Measurements from ENCODE around the gene OR4F6.
"Not testable (repeated sequence)": the region's sequence is repeated elsewhere in the genome, so short reads cannot be mapped to it uniquely, and the experiment has no call there.

The OR4F6 gene

GRCh38 chr15:101803209-101803608 is at the start of gene OR4F6:
Gene OR4F6 (plus strand): TSS chr15:101803509. CDS start chr15:101805720, 2,211 bp downstream.
- H3K4me3 ChIP-seq (ENCODE audit: low read depth, low read length), result no peak within 1 kb of the TSS
- no peak for DNase-seq (ENCODE audit: low read depth)
- TF ChIP-seq MYC (IDR thresholded peaks at IDR 0.05; ENCODE audit: low read depth, low read length) (no peak), CTCF (IDR thresholded peaks at IDR 0.05; ENCODE audit: low read depth, low read length) (no peak)
- TF ChIP-seq, protein P1, sequence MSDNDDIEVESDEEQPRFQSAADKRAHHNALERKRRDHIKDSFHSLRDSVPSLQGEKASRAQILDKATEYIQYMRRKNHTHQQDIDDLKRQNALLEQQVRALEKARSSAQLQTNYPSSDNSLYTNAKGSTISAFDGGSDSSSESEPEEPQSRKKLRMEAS (IDR thresholded peaks at IDR 0.05; ENCODE audit: low read depth, low read length), result no peak

- DNase-seq (ENCODE audit: low read depth); H3K4me3 ChIP-seq (ENCODE audit: low read depth, low read length): not testable (repeated sequence)
Observed at GRCh38 chr15:101764669-101765339, 38.5 kb upstream of the OR4F6 start.

DNA sequence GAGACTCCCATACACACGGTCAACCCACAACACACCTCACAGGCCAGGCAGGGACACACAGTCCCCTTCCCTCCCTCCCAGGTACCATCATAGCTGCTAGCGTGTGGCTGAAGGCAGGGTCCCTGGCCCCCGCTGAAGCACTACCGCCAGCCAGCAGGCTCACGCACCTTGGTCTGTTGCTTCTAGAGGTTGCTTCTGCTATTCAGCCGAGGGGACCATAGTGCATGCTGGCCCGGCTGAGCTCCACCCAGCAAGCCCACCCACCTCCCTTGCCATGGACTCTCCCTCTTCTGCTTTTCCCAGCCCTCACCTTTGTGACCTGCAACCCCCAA is 38.0 kb upstream of the OR4F6 start:
- not testable (repeated sequence) for H3K4me3 ChIP-seq (ENCODE audit: low read depth, low read length)

GRCh38 chr15:101765772-101766456 is 37.4 kb upstream of the OR4F6 start:
- H3K4me3 ChIP-seq (ENCODE audit: low read depth, low read length), result no peak overlapping the region
- TF ChIP-seq, protein P1 (IDR thresholded peaks at IDR 0.05; ENCODE audit: low read depth, low read length), result no peak
- TF ChIP-seq CTCF (IDR thresholded peaks at IDR 0.05; ENCODE audit: low read depth, low read length) (no peak), MYC (IDR thresholded peaks at IDR 0.05; ENCODE audit: low read depth, low read length) (no peak), POLR2A (IDR thresholded peaks at IDR 0.05; ENCODE audit: extremely low read depth, insufficient read length) (no peak)
- DNase-seq (ENCODE audit: low read depth), result no peak

More for the DNA sequence above, 38.0 kb upstream of the OR4F6 start:
- DNase-seq (ENCODE audit: low read depth), result not testable (repeated sequence)

- H3K4me3 ChIP-seq (ENCODE audit: low read depth, low read length); DNase-seq (ENCODE audit: low read depth): not testable (repeated sequence)
Observed at GRCh38 chr15:101767083-101767640, 36.1 kb upstream of the OR4F6 start.

DNA sequence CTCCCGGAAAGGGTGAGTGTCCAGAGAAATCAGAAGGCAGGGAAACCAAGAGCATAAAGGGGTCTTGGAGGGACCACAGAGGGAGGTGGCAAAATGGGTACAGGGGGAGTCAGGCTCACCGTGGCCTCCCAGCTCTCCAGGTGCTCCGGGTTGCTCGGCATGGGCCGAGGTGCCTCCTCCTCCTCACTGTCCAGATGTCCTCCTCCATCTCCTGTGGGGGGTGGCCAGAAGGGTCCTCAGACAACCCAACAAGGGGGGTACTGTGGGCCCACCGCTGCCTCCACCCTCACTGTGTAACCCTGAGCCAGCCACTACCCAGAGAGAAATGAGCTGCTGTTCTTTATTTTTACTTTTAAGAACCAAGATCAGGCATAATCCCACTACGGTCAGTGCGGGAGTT is 30.4 kb upstream of the OR4F6 start:
- no peak overlapping the region for H3K4me3 ChIP-seq (ENCODE audit: low read depth, low read length)
- no peak for TF ChIP-seq MYC (IDR thresholded peaks at IDR 0.05; ENCODE audit: low read depth, low read length)
- TF ChIP-seq POLR2A (IDR thresholded peaks at IDR 0.05; ENCODE audit: extremely low read depth, insufficient read length), result no peak
- TF ChIP-seq, protein P1 (IDR thresholded peaks at IDR 0.05; ENCODE audit: low read depth, low read length), result no peak
- no peak for TF ChIP-seq CTCF (IDR thresholded peaks at IDR 0.05; ENCODE audit: low read depth, low read length)
- DNase-seq (ENCODE audit: low read depth), result no peak

DNA sequence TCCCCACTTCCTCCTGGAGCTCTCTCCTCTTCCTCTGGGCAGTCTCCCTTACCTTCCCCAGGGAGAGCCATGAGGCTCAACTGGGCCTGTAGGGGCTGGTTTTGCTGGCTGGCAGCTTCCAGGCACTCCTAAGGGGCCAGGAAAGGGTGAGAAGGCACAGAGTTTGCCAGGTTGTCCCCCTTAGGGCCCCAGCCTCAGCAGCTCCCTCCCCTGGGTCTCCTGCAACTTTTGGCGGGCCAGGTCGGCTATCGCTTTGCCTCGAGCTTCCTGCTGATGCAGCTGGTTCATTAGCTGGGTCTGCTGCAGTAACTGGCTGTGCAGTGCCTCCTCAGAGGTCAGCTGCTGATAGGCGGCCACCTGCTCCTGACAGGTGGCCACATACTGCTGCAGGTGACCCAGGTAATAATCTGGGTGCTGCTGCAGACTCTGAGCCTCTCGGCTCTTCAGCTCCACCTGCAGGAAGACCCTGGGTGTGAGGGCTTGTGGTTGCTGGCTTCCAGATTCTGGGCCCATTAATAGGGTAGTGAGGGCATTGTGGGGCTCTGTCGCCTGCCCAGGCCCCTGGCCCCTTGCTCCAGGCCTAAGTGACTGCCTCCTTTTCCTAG is 29.7 kb upstream of the OR4F6 start:
- TF ChIP-seq, protein P1 (IDR thresholded peaks at IDR 0.05; ENCODE audit: low read depth, low read length), result no peak
- TF ChIP-seq CTCF (IDR thresholded peaks at IDR 0.05; ENCODE audit: low read depth, low read length), result peak; percentile 61
- no peak overlapping the region for H3K4me3 ChIP-seq (ENCODE audit: low read depth, low read length)
- DNase-seq (ENCODE audit: low read depth), result peak; percentile 23

Data from NB4 (cell line).